Mucosa of descending colon (tissue), 3 donors: ENCODE results near the gene CNPY4. TPM values are rescaled to one million over a fixed set of nuclear protein-coding genes. Genes with fewer than 3 reads are reported as not detected.

Source experiments
- ATAC-seq: fragments of 200-7000 bp; cut with Tn5 transposase; one replicate; pipeline ENCODE4 v1.9.1; 2020; ENCODE audit warnings: mild to moderate bottlenecking, moderate library complexity
- DNase-seq, 3 donors: peaks; one replicate each; pipeline ENCODE4 v3.0.0-alpha.2; 2020
- H3K36me3 ChIP-seq: fragments of 200-600 bp; one replicate; pipeline ENCODE4 v1.8.0; 2021; ENCODE audit warnings: low read depth, mild to moderate bottlenecking
- H3K4me1 ChIP-seq: fragments of 200-600 bp; one replicate; pipeline ENCODE4 v1.8.0; 2021; ENCODE audit warnings: low read depth, mild to moderate bottlenecking
- H3K4me3 ChIP-seq: fragments of 200-600 bp; one replicate; pipeline ENCODE4 v1.8.0; 2021; ENCODE audit warnings: mild to moderate bottlenecking
- H3K9me3 ChIP-seq: fragments of 200-600 bp; one replicate; pipeline ENCODE4 v1.8.0; 2021; ENCODE audit warnings: mild to moderate bottlenecking
- intact Hi-C, 2 donors: fragments of 100-400 bp; cut with DNase I in 1 of 2; cut with micrococcal nuclease in 1 of 2; formaldehyde crosslinking; loops; one replicate each; pipeline versions ENCODE4 v1.11.0 to v1.11.1; 2022; cut with DNase I, micrococcal nuclease
- total RNA-seq, 3 donors: library from RNA; stranded (reverse); fragmentation: NEBNext Ultra II Directional in 2 of 3; extraction: Animal tissue kit (Norgen Biotek cat#: 25700) in 2 of 3; gene quantifications; one replicate each; pipeline versions ENCODE4 v1.2.1 to v1.2.4, GENCODE V29; 2021 to 2023
- TF ChIP-seq, protein P1 (sequence below): fragments of 200-600 bp; IDR thresholded peaks from one replicate; pipeline ENCODE4 v1.8.0; 2022; ENCODE audit warnings: antibody characterized with exemption, mild to moderate bottlenecking
- donor health status: DM: no; HTN: no; CAD: no; lungs with moderate emphysema.
- donor health status: DM: no; HTN: no; CAD: no.
- donor health status: DM: no; HTN: yes; CAD: no.

CNPY4 gene
- total RNA-seq, 3 donors from 2014 or later = 7.8 to 19.4 (median 8.6) TPM

GRCh38 chr7:100107125-100107737, 12.2 kb upstream of the CNPY4 start:
- TF ChIP-seq, protein P1, sequence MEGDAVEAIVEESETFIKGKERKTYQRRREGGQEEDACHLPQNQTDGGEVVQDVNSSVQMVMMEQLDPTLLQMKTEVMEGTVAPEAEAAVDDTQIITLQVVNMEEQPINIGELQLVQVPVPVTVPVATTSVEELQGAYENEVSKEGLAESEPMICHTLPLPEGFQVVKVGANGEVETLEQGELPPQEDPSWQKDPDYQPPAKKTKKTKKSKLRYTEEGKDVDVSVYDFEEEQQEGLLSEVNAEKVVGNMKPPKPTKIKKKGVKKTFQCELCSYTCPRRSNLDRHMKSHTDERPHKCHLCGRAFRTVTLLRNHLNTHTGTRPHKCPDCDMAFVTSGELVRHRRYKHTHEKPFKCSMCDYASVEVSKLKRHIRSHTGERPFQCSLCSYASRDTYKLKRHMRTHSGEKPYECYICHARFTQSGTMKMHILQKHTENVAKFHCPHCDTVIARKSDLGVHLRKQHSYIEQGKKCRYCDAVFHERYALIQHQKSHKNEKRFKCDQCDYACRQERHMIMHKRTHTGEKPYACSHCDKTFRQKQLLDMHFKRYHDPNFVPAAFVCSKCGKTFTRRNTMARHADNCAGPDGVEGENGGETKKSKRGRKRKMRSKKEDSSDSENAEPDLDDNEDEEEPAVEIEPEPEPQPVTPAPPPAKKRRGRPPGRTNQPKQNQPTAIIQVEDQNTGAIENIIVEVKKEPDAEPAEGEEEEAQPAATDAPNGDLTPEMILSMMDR = no peak
- ATAC-seq (no peak), DNase-seq (no peak)
- H3K4me1 ChIP-seq = peaks cover 3% of the 10 kb centered on the region
- H3K36me3 ChIP-seq = no peaks in the 10 kb centered on the region
- H3K9me3 ChIP-seq = no peaks in the 10 kb centered on the region
- no peak overlapping the region for H3K4me3 ChIP-seq
- intact Hi-C loops = no loop called here

- Histone ChIP-seq H3K9me3 (no peaks in the 10 kb centered on the region), H3K4me3 (no peak overlapping the region), H3K36me3 (no peaks in the 10 kb centered on the region), H3K4me1 (no peaks in the 10 kb centered on the region)
- DNase-seq (no peak), ATAC-seq (no peak)
- intact Hi-C loops = no loop called here
- TF ChIP-seq, protein P1 = no peak
Measured at GRCh38 chr7:100107890-100108289, 11.5 kb upstream of the CNPY4 start.

GRCh38 chr7:100109521-100110163, 9.8 kb upstream of the CNPY4 start:
- TF ChIP-seq, protein P1 = no peak
- ATAC-seq (no peak), DNase-seq (no peak)
- Histone ChIP-seq H3K4me3 (no peak overlapping the region), H3K36me3 (no peaks in the 10 kb centered on the region), H3K9me3 (no peaks in the 10 kb centered on the region), H3K4me1 (no peaks in the 10 kb centered on the region)
- intact Hi-C loops = no loop called here

GRCh38 chr7:100111156-100111555, 8.3 kb upstream of the CNPY4 start:
- ATAC-seq = no peak
- DNase-seq = no peak
- TF ChIP-seq, protein P1 = no peak
- Histone ChIP-seq H3K4me1 (no peaks in the 10 kb centered on the region), H3K4me3 (no peak overlapping the region), H3K9me3 (no peaks in the 10 kb centered on the region), H3K36me3 (no peaks in the 10 kb centered on the region)
- intact Hi-C loops = no loop called here

DNA sequence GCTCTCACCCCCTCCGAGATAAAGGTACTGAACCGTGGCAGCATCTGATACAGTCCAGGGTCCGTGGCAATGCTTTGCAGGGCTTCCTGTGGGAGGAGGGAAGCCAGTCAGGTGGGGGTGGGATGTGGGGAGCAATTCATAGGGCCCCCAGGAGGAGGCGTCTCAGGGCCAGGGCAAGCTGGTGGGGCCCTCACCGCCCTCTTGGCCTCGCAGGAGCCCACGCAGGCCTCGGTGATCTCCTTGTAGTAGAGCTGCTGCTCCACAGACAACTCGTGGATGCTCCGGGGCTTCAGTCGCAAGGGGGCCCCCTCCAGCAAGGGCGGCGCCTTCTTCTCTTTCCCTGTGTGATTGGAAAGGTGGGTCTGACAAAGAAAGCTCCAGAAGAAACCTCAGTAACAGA, 7.5 kb upstream of the CNPY4 start:
- Histone ChIP-seq H3K9me3 (no peaks in the 10 kb centered on the region), H3K4me1 (no peaks in the 10 kb centered on the region), H3K36me3 (no peaks in the 10 kb centered on the region), H3K4me3 (no peak overlapping the region)
- TF ChIP-seq, protein P1 = no peak
- ATAC-seq (no peak), DNase-seq (no peak)
- intact Hi-C loops = no loop called here
